ENCODE results near the gene TNFAIP8. TPM values are rescaled to one million over a fixed set of nuclear protein-coding genes. Genes with fewer than 3 reads are reported as not detected.

The TNFAIP8 gene
- total and polyA plus RNA-seq, 2 experiments from 2014 or later: 10.6 to 29.2 TPM

DNA sequence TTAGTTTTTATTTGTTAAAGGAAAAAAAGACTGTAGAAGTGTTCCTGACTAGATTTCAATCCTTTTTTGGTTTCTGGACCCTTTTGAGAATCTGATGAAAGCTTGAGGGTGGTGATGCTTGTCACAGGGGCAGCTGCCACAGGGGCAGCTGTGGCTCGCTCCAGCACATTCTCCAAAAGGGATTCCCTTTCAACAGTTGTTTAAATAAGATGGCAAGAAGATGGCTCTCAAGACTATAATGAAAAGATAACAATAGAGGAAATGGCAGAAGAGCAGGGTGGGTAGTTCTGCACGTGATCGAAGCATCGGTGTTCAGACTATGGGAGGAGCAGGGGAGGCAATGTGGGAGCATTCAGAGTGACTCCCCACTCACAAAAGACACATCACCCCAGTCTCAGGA is 46.5 kb upstream of the TNFAIP8 start:
- H3K4me2 ChIP-seq: no peak overlapping the region
- no peaks in the 10 kb centered on the region for H3K79me2 ChIP-seq (replicated peaks; ENCODE audit: insufficient read depth)
- no peak overlapping the region for H2AFZ ChIP-seq
- H3K4me3 Mint-ChIP-seq: no peak overlapping the region
- H3K27me3 ChIP-seq (ENCODE audit: insufficient read depth): no peaks in the 10 kb centered on the region
- H3K27ac Mint-ChIP-seq: no peak overlapping the region
- H3K36me3 Mint-ChIP-seq (ENCODE audit: low read depth): no peaks in the 10 kb centered on the region
- H4K20me1 ChIP-seq (replicated peaks; ENCODE audit: insufficient read depth): no peaks in the 10 kb centered on the region
- H3K4me1 ChIP-seq (ENCODE audit: insufficient read depth): no peaks in the 10 kb centered on the region
- peaks cover 8% of the 10 kb centered on the region; the same call in 2 of the 3 replicates for H3K4me1 Mint-ChIP-seq
- H3K9me2 ChIP-seq (ENCODE audit: insufficient read depth): no peaks in the 10 kb centered on the region
- no peak for ATAC-seq
- H3K4me3 ChIP-seq: no peak overlapping the region
- H3F3A ChIP-seq (replicated peaks; ENCODE audit: low read depth): no peaks in the 10 kb centered on the region
- no peak overlapping the region for H3K27ac ChIP-seq (ENCODE audit: low read depth)
- no peaks in the 10 kb centered on the region for H3K27me3 Mint-ChIP-seq (ENCODE audit: insufficient read depth, low read depth, poor library complexity)
- no peak for DNase-seq (ENCODE audit: low spot score)
- no peaks in the 10 kb centered on the region for H3K9me3 Mint-ChIP-seq
- no peaks in the 10 kb centered on the region for H3K36me3 ChIP-seq (ENCODE audit: insufficient read depth)
- TF ChIP-seq REST (IDR thresholded peaks at IDR 0.05; ENCODE audit: unreplicated experiment) (no peak), ETS1 (IDR thresholded peaks at IDR 0.05) (no peak), CREB1 (CRISPR knock-in tag; IDR thresholded peaks at IDR 0.05; ENCODE audit: low read depth) (no peak), ZNF114 (CRISPR knock-in tag; IDR thresholded peaks at IDR 0.05) (no peak), EZH2 (IDR thresholded peaks at IDR 0.05; ENCODE audit: low read depth, unreplicated experiment) (no peak), JUNB (IDR thresholded peaks at IDR 0.05; ENCODE audit: unreplicated experiment) (no peak), ZNF462 (CRISPR knock-in tag; IDR thresholded peaks at IDR 0.05) (no peak), EZH2phosphoT487 (IDR thresholded peaks at IDR 0.05; ENCODE audit: unreplicated experiment) (no peak)

Data from GM23338 (cell line).